Fibroblast of the aortic adventitia (primary cell): ENCODE measurements around the gene NOSIP. TPM values are rescaled to one million over a fixed set of nuclear protein-coding genes. Genes with fewer than 3 reads are reported as not detected.

ENCODE experiments used
- DNase-seq: peaks from one replicate; pipeline ENCODE4 v3.0.0-alpha.2; 2010; ENCODE audit warnings: low read depth
- H3K4me3 ChIP-seq: 2 replicates; pipeline ENCODE4 v1.5.1; 2011; ENCODE audit warnings: low read depth, mild to moderate bottlenecking, control low read depth, low read length, moderate library complexity
- CTCF ChIP-seq: IDR thresholded peaks from 2 replicates; pipeline ENCODE4 v1.5.1; 2011; ENCODE audit warnings: mild to moderate bottlenecking, low read length, control low read depth, inconsistent platforms; ENCODE audit not compliant: insufficient read depth
- total RNA-seq: library from RNA; depleted of rRNA; stranded (reverse); fragments of >200 nt; gene quantifications from 2 replicates; pipeline ENCODE4 v1.2.3, GENCODE V29; 2012; ENCODE audit warnings: low replicate concordance

Gene NOSIP
- total RNA-seq, 1 donor, result 46.9 TPM

GRCh38 chr19:49538643-49539042 lies 41.7 kb downstream of the NOSIP start:
- TF ChIP-seq CTCF, result no peak
- DNase-seq, result no peak
- no peak overlapping the region for H3K4me3 ChIP-seq

GRCh38 chr19:49536921-49537462 lies 43.4 kb downstream of the NOSIP start:
- DNase-seq, result no peak
- H3K4me3 ChIP-seq, result no peak overlapping the region
- TF ChIP-seq CTCF, result no peak

- DNase-seq, result no peak
- TF ChIP-seq CTCF, result no peak
- no peak overlapping the region for H3K4me3 ChIP-seq
Measured at GRCh38 chr19:49534632-49535385, 45.5 kb downstream of the NOSIP start.

- peak overlapping the region; percentile 53 for H3K4me3 ChIP-seq
- DNase-seq, result peak; percentile 23
- TF ChIP-seq CTCF, result no peak
Measured at GRCh38 chr19:49533551-49534488, 46.5 kb downstream of the NOSIP start.

GRCh38 chr19:49530708-49531107 lies 49.6 kb downstream of the NOSIP start:
- no peak for DNase-seq
- TF ChIP-seq CTCF, result no peak

GRCh38 chr19:49528211-49528771 lies 52.1 kb downstream of the NOSIP start:
- peak overlapping the region; percentile 85 for H3K4me3 ChIP-seq
- TF ChIP-seq CTCF, result no peak
- peak; percentile 81 for DNase-seq

More at GRCh38 chr19:49530708-49531107, 49.6 kb downstream of the NOSIP start:
- H3K4me3 ChIP-seq, result no peak overlapping the region
